ENCODE results near the gene ANKDD1A.

ANKDD1A gene

GRCh38 chr15:64930778-64931371, 19.2 kb downstream of the ANKDD1A start:
- no peak for FAIRE-seq
- no peak for TF ChIP-seq CTCF (IDR thresholded peaks at IDR 0.05; ENCODE audit: insufficient read depth, missing control alignments)
- no peak for DNase-seq (ENCODE audit: insufficient read length, low spot score)

GRCh38 chr15:64931381-64931780, 19.7 kb downstream of the ANKDD1A start:
- no peak for TF ChIP-seq CTCF (IDR thresholded peaks at IDR 0.05; ENCODE audit: insufficient read depth, missing control alignments)
- FAIRE-seq: no peak
- DNase-seq (ENCODE audit: insufficient read length, low spot score): no peak

GRCh38 chr15:64934023-64934422, 22.3 kb downstream of the ANKDD1A start:
- DNase-seq (ENCODE audit: insufficient read length, low spot score) (no peak), FAIRE-seq (no peak)
- no peak for TF ChIP-seq CTCF (IDR thresholded peaks at IDR 0.05; ENCODE audit: insufficient read depth, missing control alignments)

GRCh38 chr15:64938192-64938591, 26.5 kb downstream of the ANKDD1A start:
- no peak for FAIRE-seq
- TF ChIP-seq CTCF (IDR thresholded peaks at IDR 0.05; ENCODE audit: insufficient read depth, missing control alignments): no peak

GRCh38 chr15:64942356-64942755, 30.7 kb downstream of the ANKDD1A start:
- TF ChIP-seq CTCF (IDR thresholded peaks at IDR 0.05; ENCODE audit: insufficient read depth, missing control alignments): no peak
- DNase-seq (ENCODE audit: insufficient read length, low spot score) (no peak), FAIRE-seq (no peak)

More at GRCh38 chr15:64938192-64938591, 26.5 kb downstream of the ANKDD1A start:
- DNase-seq (ENCODE audit: insufficient read length, low spot score): no peak

- no peak for FAIRE-seq
- TF ChIP-seq CTCF (IDR thresholded peaks at IDR 0.05; ENCODE audit: insufficient read depth, missing control alignments): no peak
- no peak for DNase-seq (ENCODE audit: insufficient read length, low spot score)
These were observed 32.0 kb downstream of the ANKDD1A start for GRCh38 chr15:64943512-64944225.

GRCh38 chr15:64944961-64945360, 33.3 kb downstream of the ANKDD1A start:
- DNase-seq (ENCODE audit: insufficient read length, low spot score) (no peak), FAIRE-seq (no peak)
- no peak for TF ChIP-seq CTCF (IDR thresholded peaks at IDR 0.05; ENCODE audit: insufficient read depth, missing control alignments)
